Uterus (tissue), 4 donors: ENCODE measurements around the gene IGF1R. TPM values are rescaled to one million over a fixed set of nuclear protein-coding genes. Genes with fewer than 3 reads are reported as not detected.
A peak's percentile ranks its signal among the peaks of the same experiment; 100 is the strongest.

Experiments used
- DNase-seq, 2 donors: peaks; one replicate each; pipeline ENCODE4 v3.0.0-alpha.2; 2019 to 2020
- H3K27ac ChIP-seq, 2 donors: fragments of 200-600 bp; sonication (generic); 1 replicate in 1 of 2; 2 replicates in 1 of 2; pipeline ENCODE4 v1.5.1; 2016 to 2018
- H3K27me3 ChIP-seq, 2 donors: fragments of 200-600 bp; sonication (generic); one replicate each; pipeline ENCODE4 v1.5.1; 2018 to 2019; ENCODE audit warnings: control low read depth in 1 of 2
- H3K36me3 ChIP-seq, 2 donors: fragments of 200-600 bp; sonication (generic); one replicate each; pipeline ENCODE4 v1.5.1; 2019; ENCODE audit warnings: control low read depth in 1 of 2
- H3K4me1 ChIP-seq, 2 donors: fragments of 200-600 bp; sonication (generic); one replicate each; pipeline ENCODE4 v1.5.1; 2018 to 2019; ENCODE audit warnings: control low read depth in 1 of 2
- H3K4me3 ChIP-seq, 2 donors: fragments of 200-600 bp; sonication (generic); 1 replicate in 1 of 2; 2 replicates in 1 of 2; pipeline ENCODE4 v1.5.1; 2018 to 2019; ENCODE audit warnings: mild to moderate bottlenecking in 1 of 2
- H3K9me3 ChIP-seq, 2 donors: fragments of 200-600 bp; sonication (generic); one replicate each; pipeline ENCODE4 v1.5.1; 2019; ENCODE audit warnings: control low read depth in 1 of 2
- POLR2A ChIP-seq, 2 donors: fragments of 450-650 bp; IDR thresholded peaks; one replicate each; pipeline ENCODE4 v1.6.1; 2016; ENCODE audit warnings: antibody characterized with exemption in 2 of 2, mild to moderate bottlenecking in 1 of 2, moderate library complexity in 1 of 2
- intact Hi-C: fragments of 100-400 bp; cut with DNase I; formaldehyde crosslinking; loops from one replicate; pipeline ENCODE4 v1.15.1; 2023; ENCODE audit warnings: low total_unique reads
- total RNA-seq, 4 donors: library from RNA; depleted of rRNA in 3 of 4; stranded (reverse); fragments of >200 nt in 3 of 4; gene quantifications; one replicate each; pipeline versions ENCODE4 v1.1.0 to v1.2.4, GENCODE V29; 2014 to 2023
- TF ChIP-seq, protein P1 (sequence below), 4 experiments: fragments of 200-600 bp in 2 of 4; fragments of 450-650 bp in 2 of 4; sonication (generic) in 2 of 4; IDR thresholded peaks; one replicate each; pipeline ENCODE4 v1.5.1; 2016 to 2019; ENCODE audit warnings: antibody characterized with exemption in 4 of 4, mild to moderate bottlenecking in 2 of 4, moderate library complexity in 1 of 4
- donor health status: DM: yes; HTN: yes; CAD: no.

Gene IGF1R
- total RNA-seq, 4 donors from 2014 or later, result 30.0 to 95.2 (median 57.5) TPM

- peaks cover 9 to 24% of the 10 kb centered on the region in 2 donors for H3K4me1 ChIP-seq
- H3K27ac ChIP-seq, result peak overlapping the region; percentile 90 to 98
- no peaks in the 10 kb centered on the region for H3K36me3 ChIP-seq
- peak overlapping the region; percentile 47 to 61 for H3K4me3 ChIP-seq
- H3K9me3 ChIP-seq, result no peaks in the 10 kb centered on the region
- H3K27me3 ChIP-seq, result no peaks in the 10 kb centered on the region
- TF ChIP-seq, protein P1, sequence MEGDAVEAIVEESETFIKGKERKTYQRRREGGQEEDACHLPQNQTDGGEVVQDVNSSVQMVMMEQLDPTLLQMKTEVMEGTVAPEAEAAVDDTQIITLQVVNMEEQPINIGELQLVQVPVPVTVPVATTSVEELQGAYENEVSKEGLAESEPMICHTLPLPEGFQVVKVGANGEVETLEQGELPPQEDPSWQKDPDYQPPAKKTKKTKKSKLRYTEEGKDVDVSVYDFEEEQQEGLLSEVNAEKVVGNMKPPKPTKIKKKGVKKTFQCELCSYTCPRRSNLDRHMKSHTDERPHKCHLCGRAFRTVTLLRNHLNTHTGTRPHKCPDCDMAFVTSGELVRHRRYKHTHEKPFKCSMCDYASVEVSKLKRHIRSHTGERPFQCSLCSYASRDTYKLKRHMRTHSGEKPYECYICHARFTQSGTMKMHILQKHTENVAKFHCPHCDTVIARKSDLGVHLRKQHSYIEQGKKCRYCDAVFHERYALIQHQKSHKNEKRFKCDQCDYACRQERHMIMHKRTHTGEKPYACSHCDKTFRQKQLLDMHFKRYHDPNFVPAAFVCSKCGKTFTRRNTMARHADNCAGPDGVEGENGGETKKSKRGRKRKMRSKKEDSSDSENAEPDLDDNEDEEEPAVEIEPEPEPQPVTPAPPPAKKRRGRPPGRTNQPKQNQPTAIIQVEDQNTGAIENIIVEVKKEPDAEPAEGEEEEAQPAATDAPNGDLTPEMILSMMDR (IDR thresholded peaks at IDR 0.05), result no peak
- TF ChIP-seq POLR2A (IDR thresholded peaks at IDR 0.05), result no peak
- peak in 1 of 2 donors; percentile 43 for DNase-seq
- intact Hi-C loops, result no loop called here
These were observed 205.5 kb downstream of the IGF1R start for GRCh38 chr15:98853617-98854420.

- Histone ChIP-seq H3K36me3 (no peaks in the 10 kb centered on the region), H3K4me1 (peaks cover 9 to 24% of the 10 kb centered on the region in 2 donors), H3K4me3 (no peak overlapping the region), H3K9me3 (no peaks in the 10 kb centered on the region), H3K27ac (peak overlapping the region; percentile 90 to 98), H3K27me3 (no peaks in the 10 kb centered on the region)
- DNase-seq, result no peak
- intact Hi-C loops, result no loop called here
- no peak for TF ChIP-seq POLR2A (IDR thresholded peaks at IDR 0.05)
- TF ChIP-seq, protein P1 (IDR thresholded peaks at IDR 0.05), result no peak
These were observed 206.2 kb downstream of the IGF1R start for GRCh38 chr15:98854496-98854895.

GRCh38 chr15:98855067-98855814 lies 206.9 kb downstream of the IGF1R start:
- no peak for DNase-seq
- intact Hi-C loops, result no loop called here
- Histone ChIP-seq H3K27me3 (no peaks in the 10 kb centered on the region), H3K9me3 (no peaks in the 10 kb centered on the region), H3K4me1 (peaks cover 9 to 22% of the 10 kb centered on the region in 2 donors), H3K36me3 (no peaks in the 10 kb centered on the region), H3K27ac (peak overlapping the region; percentile 90 to 98), H3K4me3 (no peak overlapping the region)
- TF ChIP-seq POLR2A (IDR thresholded peaks at IDR 0.05), result no peak
- TF ChIP-seq, protein P1 (IDR thresholded peaks at IDR 0.05), result no peak

DNA sequence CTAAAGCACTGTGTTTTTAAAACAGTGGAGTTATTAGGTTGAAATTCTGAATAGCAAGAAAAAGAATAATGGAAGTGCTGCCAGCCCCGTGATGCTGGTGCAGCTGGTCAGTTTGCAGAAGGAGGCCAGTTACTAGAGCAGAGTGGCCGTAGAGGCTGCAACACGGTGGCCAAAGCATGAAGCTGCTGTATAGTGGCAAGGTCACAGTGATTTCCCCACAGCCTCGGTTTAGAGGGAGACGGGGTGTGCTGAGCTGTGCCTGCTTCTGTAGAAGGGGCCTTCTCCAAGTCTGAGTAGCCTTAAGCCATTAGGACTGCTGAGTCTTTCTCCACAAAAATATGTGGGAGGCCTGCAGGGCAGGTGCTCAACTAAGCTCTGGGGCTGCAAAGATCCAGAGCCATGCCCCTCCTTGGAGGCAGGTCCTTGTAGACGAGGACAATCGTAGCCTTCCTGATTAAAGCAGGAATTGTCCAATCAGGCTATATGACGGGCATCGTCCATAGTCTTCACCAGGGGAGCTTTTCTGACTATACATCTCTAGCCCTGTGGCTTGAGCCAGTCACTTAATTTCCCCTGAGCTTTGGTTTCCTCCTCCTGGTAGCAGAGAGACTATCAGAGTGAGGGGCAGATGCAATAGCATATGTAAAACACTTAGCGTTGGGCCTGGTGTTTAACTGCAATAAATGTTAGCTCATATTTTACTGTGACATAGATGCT lies 207.6 kb downstream of the IGF1R start:
- peak overlapping the region; percentile 90 to 98 for H3K27ac ChIP-seq
- no peaks in the 10 kb centered on the region for H3K9me3 ChIP-seq
- no peak for TF ChIP-seq POLR2A (IDR thresholded peaks at IDR 0.05)
- TF ChIP-seq, protein P1 (IDR thresholded peaks at IDR 0.05), result no peak
- H3K27me3 ChIP-seq, result no peaks in the 10 kb centered on the region
- no peak overlapping the region for H3K4me3 ChIP-seq
- intact Hi-C loops, result no loop called here
- peaks cover 7 to 21% of the 10 kb centered on the region in 2 donors for H3K4me1 ChIP-seq
- no peak for DNase-seq
- H3K36me3 ChIP-seq, result no peaks in the 10 kb centered on the region
